Thyroid gland (tissue), 4 donors: ENCODE measurements around the gene TFAP2C. TPM values are rescaled to one million over a fixed set of nuclear protein-coding genes. Genes with fewer than 3 reads are reported as not detected.
"Not testable (repeated sequence)": the region's sequence is repeated elsewhere in the genome, so short reads cannot be mapped to it uniquely, and the experiment has no call there.

Experiments
- DNase-seq, 2 donors: peaks; one replicate each; pipeline ENCODE4 v3.0.0-alpha.2; 2019
- H3K27ac ChIP-seq, 3 donors: fragments of 200-600 bp; sonication (generic); 1 replicate in 2 of 3; 2 replicates in 1 of 3; pipeline ENCODE4 v1.5.1; 2016 to 2019; ENCODE audit warnings: mild to moderate bottlenecking in 1 of 3, moderate library complexity in 1 of 3
- H3K27me3 ChIP-seq: fragments of 200-600 bp; sonication (generic); one replicate; pipeline ENCODE4 v1.5.1; 2019
- H3K36me3 ChIP-seq, 2 donors: fragments of 200-600 bp; sonication (generic); one replicate each; pipeline ENCODE4 v1.5.1; 2016 to 2019
- H3K4me1 ChIP-seq, 2 donors: fragments of 200-600 bp; sonication (generic); one replicate each; pipeline ENCODE4 v1.5.1; 2017 to 2019
- H3K4me3 ChIP-seq, 3 donors: fragments of 200-600 bp; sonication (generic); replicated peaks in 1 of 3; 1 replicate in 2 of 3; 2 replicates in 1 of 3; pipeline ENCODE4 v1.5.1; 2016; ENCODE audit warnings: mild to moderate bottlenecking in 1 of 3
- H3K9me3 ChIP-seq: fragments of 200-600 bp; sonication (generic); one replicate; pipeline ENCODE4 v1.5.1; 2017
- POLR2A ChIP-seq, 2 donors: fragments of 450-650 bp; IDR thresholded peaks; one replicate each; pipeline ENCODE4 v1.6.1; 2017; ENCODE audit warnings: antibody characterized with exemption in 2 of 2, mild to moderate bottlenecking in 2 of 2, moderate library complexity in 1 of 2
- WGBS, 2 donors: methylation state at CpG; one replicate each; pipeline ENCODE4 v1.1.5; 2017; 5-methylcytosine and 5-hydroxymethylcytosine counted together
- intact Hi-C: fragments of 100-400 bp; cut with DNase I; formaldehyde crosslinking; loops from one replicate; pipeline ENCODE4 v1.15.1; 2023
- total RNA-seq, 4 donors: library from RNA; depleted of rRNA; stranded (reverse); fragments of >200 nt; gene quantifications; one replicate each; pipeline ENCODE4 v1.2.3, GENCODE V29; 2016
- TF ChIP-seq, protein P1 (sequence below), 6 experiments: fragments of 200-600 bp in 3 of 6; fragments of 450-650 bp in 3 of 6; sonication (generic) in 3 of 6; IDR thresholded peaks; one replicate each; pipeline ENCODE4 v1.5.1; 2016 to 2019; ENCODE audit warnings: antibody characterized with exemption in 6 of 6, mild to moderate bottlenecking in 2 of 6, inconsistent platforms in 1 of 6, moderate library complexity in 1 of 6

Gene TFAP2C
- total RNA-seq, 4 donors from 2014 or later, result 3.2 to 6.9 (median 5.2) TPM

- Histone ChIP-seq H3K9me3 (no peaks in the 10 kb centered on the region), H3K27ac (no peak overlapping the region), H3K27me3 (no peaks in the 10 kb centered on the region), H3K36me3 (peaks cover 6 to 7% of the 10 kb centered on the region in 2 donors), H3K4me3 (no peak overlapping the region), H3K4me1 (peaks cover 9 to 12% of the 10 kb centered on the region in 2 donors)
- DNase-seq, result no peak
- no peak for TF ChIP-seq POLR2A (IDR thresholded peaks at IDR 0.05)
- TF ChIP-seq, protein P1, sequence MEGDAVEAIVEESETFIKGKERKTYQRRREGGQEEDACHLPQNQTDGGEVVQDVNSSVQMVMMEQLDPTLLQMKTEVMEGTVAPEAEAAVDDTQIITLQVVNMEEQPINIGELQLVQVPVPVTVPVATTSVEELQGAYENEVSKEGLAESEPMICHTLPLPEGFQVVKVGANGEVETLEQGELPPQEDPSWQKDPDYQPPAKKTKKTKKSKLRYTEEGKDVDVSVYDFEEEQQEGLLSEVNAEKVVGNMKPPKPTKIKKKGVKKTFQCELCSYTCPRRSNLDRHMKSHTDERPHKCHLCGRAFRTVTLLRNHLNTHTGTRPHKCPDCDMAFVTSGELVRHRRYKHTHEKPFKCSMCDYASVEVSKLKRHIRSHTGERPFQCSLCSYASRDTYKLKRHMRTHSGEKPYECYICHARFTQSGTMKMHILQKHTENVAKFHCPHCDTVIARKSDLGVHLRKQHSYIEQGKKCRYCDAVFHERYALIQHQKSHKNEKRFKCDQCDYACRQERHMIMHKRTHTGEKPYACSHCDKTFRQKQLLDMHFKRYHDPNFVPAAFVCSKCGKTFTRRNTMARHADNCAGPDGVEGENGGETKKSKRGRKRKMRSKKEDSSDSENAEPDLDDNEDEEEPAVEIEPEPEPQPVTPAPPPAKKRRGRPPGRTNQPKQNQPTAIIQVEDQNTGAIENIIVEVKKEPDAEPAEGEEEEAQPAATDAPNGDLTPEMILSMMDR (IDR thresholded peaks at IDR 0.05), result no peak
- WGBS, 2 donors, result 84 to 85% methylated on average over 10 of the region's 10 CpGs
- intact Hi-C loops, result no loop called here
Observed at GRCh38 chr20:56637576-56637975, 8.5 kb downstream of the TFAP2C start.

GRCh38 chr20:56646599-56646998, 17.5 kb downstream of the TFAP2C start:
- WGBS, 2 donors, result 82 to 90% methylated on average over 4 of the region's 4 CpGs
- Histone ChIP-seq H3K27ac (no peak overlapping the region), H3K4me3 (no peak overlapping the region), H3K9me3 (no peaks in the 10 kb centered on the region), H3K4me1 (no peaks in the 10 kb centered on the region), H3K27me3 (no peaks in the 10 kb centered on the region), H3K36me3 (no peaks in the 10 kb centered on the region)
- TF ChIP-seq, protein P1 (IDR thresholded peaks at IDR 0.05), result no peak
- TF ChIP-seq POLR2A (IDR thresholded peaks at IDR 0.05), result no peak
- intact Hi-C loops, result no loop called here
- DNase-seq, result no peak

- Histone ChIP-seq H3K36me3 (no peaks in the 10 kb centered on the region), H3K4me3 (no peak overlapping the region), H3K4me1 (no peaks in the 10 kb centered on the region), H3K27ac (no peak overlapping the region), H3K9me3 (no peaks in the 10 kb centered on the region), H3K27me3 (no peaks in the 10 kb centered on the region)
- no peak for TF ChIP-seq POLR2A (IDR thresholded peaks at IDR 0.05)
- TF ChIP-seq, protein P1 (IDR thresholded peaks at IDR 0.05), result no peak
- 91 to 94% methylated on average over 4 of the region's 4 CpGs for WGBS, 2 donors
- intact Hi-C loops, result no loop called here
- DNase-seq, result no peak
Observed at GRCh38 chr20:56653211-56653610, 24.1 kb downstream of the TFAP2C start.

- no peaks in the 10 kb centered on the region for H3K4me1 ChIP-seq
- no peak for TF ChIP-seq POLR2A (IDR thresholded peaks at IDR 0.05)
- TF ChIP-seq, protein P1 (IDR thresholded peaks at IDR 0.05), result no peak
- no peak overlapping the region for H3K4me3 ChIP-seq
- H3K9me3 ChIP-seq, result no peaks in the 10 kb centered on the region
- no peaks in the 10 kb centered on the region for H3K36me3 ChIP-seq
- no peak for DNase-seq
- H3K27ac ChIP-seq, result no peak overlapping the region
- WGBS, 2 donors, result 58 to 63% methylated on average over 7 of the region's 7 CpGs
- intact Hi-C loops, result no loop called here
- no peaks in the 10 kb centered on the region for H3K27me3 ChIP-seq
Observed at GRCh38 chr20:56656632-56657031, 27.5 kb downstream of the TFAP2C start.

DNA sequence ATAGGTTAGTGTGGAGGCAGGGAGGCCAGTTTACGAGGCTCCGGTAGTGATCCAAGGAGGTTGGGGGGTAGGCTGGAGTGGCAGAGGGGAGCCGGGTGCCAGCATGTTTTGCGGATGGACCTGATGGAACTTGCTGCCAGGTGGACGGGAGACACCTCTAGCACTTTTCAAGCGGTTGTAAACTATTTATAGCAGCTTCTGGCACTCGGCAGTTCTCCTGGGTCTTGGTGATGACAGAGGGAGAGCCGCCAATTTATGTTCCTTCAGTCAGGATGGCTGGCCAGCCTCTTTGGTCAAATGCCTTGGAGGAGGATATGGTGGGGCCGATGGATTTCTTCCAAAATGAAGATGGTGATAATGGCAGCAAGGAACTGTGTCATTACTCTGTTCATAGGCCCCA, 28.8 kb downstream of the TFAP2C start:
- WGBS, 2 donors, result 81 to 84% methylated on average over 9 of the region's 9 CpGs
- Histone ChIP-seq H3K4me3 (no peak overlapping the region), H3K4me1 (no peaks in the 10 kb centered on the region), H3K27me3 (no peaks in the 10 kb centered on the region), H3K9me3 (no peaks in the 10 kb centered on the region), H3K36me3 (no peaks in the 10 kb centered on the region), H3K27ac (no peak overlapping the region)
- intact Hi-C loops, result no loop called here
- TF ChIP-seq, protein P1 (IDR thresholded peaks at IDR 0.05), result no peak
- TF ChIP-seq POLR2A (IDR thresholded peaks at IDR 0.05), result no peak
- no peak for DNase-seq

- DNase-seq, H3K9me3 ChIP-seq, H3K27ac ChIP-seq, H3K27me3 ChIP-seq, intact Hi-C loops, H3K4me3 ChIP-seq, H3K36me3 ChIP-seq, H3K4me1 ChIP-seq: not testable (repeated sequence)
- WGBS, 2 donors, result 89 to 95% methylated on average over 8 of the region's 8 CpGs
Observed at GRCh38 chr20:56658341-56658947, 29.3 kb downstream of the TFAP2C start.
